ENCODE data around the gene SLC4A4.

The SLC4A4 gene

DNA sequence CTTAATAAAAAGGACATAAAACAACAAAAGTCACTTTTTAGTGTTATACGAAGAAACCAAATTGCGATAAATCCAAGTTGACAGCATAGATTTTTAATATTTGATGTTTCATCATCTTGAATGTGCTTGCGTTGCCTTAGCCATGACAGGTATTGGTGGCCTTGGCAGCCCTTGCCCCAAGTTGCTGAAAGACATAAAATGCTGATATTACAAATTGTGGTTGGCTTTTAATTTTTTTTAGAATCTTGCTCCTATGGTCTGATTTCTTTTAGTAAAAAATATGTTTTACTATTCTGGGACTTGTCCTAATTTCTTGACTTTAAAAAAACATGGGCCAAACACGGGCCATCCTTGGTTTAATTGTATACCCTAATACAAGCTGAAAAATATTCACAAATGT is 122.6 kb downstream of the SLC4A4 start:
- Histone ChIP-seq H3K4me2 (no peak overlapping the region), H2AFZ (ENCODE audit: low read depth) (no peak overlapping the region), H4K20me1 (ENCODE audit: insufficient read depth) (no peaks in the 10 kb centered on the region), H3K27ac (no peak overlapping the region), H3K9ac (no peak overlapping the region), H3K4me3 (IDR thresholded peaks at IDR 0.05; ENCODE audit: insufficient read depth, low read depth, low read length) (no peak overlapping the region), H3K4me1 (ENCODE audit: low read depth, poor library complexity, severe bottlenecking) (no peaks in the 10 kb centered on the region), H3K36me3 (ENCODE audit: insufficient read depth) (no peaks in the 10 kb centered on the region), H3K79me2 (ENCODE audit: insufficient read depth, low read depth) (no peaks in the 10 kb centered on the region), H3K27me3 (ENCODE audit: insufficient read depth, low read depth) (no peaks in the 10 kb centered on the region)
- TF ChIP-seq, protein P1, sequence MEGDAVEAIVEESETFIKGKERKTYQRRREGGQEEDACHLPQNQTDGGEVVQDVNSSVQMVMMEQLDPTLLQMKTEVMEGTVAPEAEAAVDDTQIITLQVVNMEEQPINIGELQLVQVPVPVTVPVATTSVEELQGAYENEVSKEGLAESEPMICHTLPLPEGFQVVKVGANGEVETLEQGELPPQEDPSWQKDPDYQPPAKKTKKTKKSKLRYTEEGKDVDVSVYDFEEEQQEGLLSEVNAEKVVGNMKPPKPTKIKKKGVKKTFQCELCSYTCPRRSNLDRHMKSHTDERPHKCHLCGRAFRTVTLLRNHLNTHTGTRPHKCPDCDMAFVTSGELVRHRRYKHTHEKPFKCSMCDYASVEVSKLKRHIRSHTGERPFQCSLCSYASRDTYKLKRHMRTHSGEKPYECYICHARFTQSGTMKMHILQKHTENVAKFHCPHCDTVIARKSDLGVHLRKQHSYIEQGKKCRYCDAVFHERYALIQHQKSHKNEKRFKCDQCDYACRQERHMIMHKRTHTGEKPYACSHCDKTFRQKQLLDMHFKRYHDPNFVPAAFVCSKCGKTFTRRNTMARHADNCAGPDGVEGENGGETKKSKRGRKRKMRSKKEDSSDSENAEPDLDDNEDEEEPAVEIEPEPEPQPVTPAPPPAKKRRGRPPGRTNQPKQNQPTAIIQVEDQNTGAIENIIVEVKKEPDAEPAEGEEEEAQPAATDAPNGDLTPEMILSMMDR (conservative IDR thresholded peaks at IDR 0.05; ENCODE audit: low read depth, low read length), result no peak

- TF ChIP-seq, protein P1 (conservative IDR thresholded peaks at IDR 0.05; ENCODE audit: low read depth, low read length), result no peak
- Histone ChIP-seq H3K4me1 (ENCODE audit: low read depth, poor library complexity, severe bottlenecking) (no peaks in the 10 kb centered on the region), H3K9ac (no peak overlapping the region), H3K4me3 (IDR thresholded peaks at IDR 0.05; ENCODE audit: insufficient read depth, low read depth, low read length) (no peak overlapping the region), H2AFZ (ENCODE audit: low read depth) (no peak overlapping the region), H3K27me3 (ENCODE audit: insufficient read depth, low read depth) (no peaks in the 10 kb centered on the region), H3K4me2 (no peak overlapping the region), H3K27ac (no peak overlapping the region), H3K79me2 (ENCODE audit: insufficient read depth, low read depth) (no peaks in the 10 kb centered on the region), H3K36me3 (ENCODE audit: insufficient read depth) (no peaks in the 10 kb centered on the region), H4K20me1 (ENCODE audit: insufficient read depth) (no peaks in the 10 kb centered on the region)
Observed at GRCh38 chr4:71466775-71467174, 128.0 kb downstream of the SLC4A4 start.

DNA sequence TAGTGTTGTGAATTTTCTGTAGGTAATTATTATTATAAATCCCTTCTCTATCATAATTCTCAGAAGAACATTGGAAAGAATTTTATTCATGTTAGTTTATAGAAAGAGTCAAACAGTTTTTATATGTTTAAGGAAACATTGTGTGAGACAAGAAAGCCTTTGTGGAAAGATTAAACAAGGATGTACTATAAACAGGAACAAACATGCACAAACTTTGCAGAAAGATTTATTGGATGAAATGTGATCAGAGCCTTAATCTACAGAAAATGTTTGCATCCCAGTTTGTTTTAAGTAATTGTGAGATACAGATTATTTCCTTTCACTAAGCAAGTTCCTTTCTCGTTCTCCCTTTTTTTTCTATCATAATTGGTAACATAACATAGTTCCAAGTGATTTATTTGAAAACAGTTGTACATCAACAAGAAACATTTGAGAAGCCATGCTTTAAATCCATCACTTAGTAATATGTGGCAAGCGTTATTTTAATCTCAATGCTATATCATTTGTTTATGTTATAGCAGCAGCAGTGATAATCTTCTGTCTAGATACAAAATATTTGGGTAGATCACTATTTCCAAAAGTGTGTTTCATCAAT is 129.4 kb downstream of the SLC4A4 start:
- Histone ChIP-seq H3K9ac (no peak overlapping the region), H3K4me3 (IDR thresholded peaks at IDR 0.05; ENCODE audit: insufficient read depth, low read depth, low read length) (no peak overlapping the region), H3K79me2 (ENCODE audit: insufficient read depth, low read depth) (no peaks in the 10 kb centered on the region), H3K27ac (no peak overlapping the region), H4K20me1 (ENCODE audit: insufficient read depth) (no peaks in the 10 kb centered on the region), H3K27me3 (ENCODE audit: insufficient read depth, low read depth) (no peaks in the 10 kb centered on the region), H3K4me1 (ENCODE audit: low read depth, poor library complexity, severe bottlenecking) (no peaks in the 10 kb centered on the region), H3K4me2 (no peak overlapping the region), H2AFZ (ENCODE audit: low read depth) (no peak overlapping the region), H3K36me3 (ENCODE audit: insufficient read depth) (no peaks in the 10 kb centered on the region)
- TF ChIP-seq, protein P1 (conservative IDR thresholded peaks at IDR 0.05; ENCODE audit: low read depth, low read length), result no peak

DNA sequence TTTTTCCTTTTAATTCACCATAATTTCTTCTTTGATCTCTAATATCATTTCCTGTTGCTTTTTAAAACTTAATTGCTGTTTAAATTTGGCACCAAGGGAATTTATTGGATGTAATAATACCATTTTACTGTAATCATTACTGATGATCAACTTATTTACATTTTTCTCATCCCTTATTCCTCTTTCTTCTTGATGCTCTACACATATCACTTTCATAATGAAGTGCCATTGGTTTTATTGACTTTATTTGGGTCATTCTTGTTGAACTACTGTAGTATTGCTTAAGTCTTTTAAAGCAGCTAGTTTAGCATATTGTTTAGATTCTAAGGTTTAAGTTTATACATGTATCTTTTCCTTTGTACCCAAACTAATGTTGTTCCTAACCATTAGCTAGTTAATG is 130.7 kb downstream of the SLC4A4 start:
- Histone ChIP-seq H3K4me3 (IDR thresholded peaks at IDR 0.05; ENCODE audit: insufficient read depth, low read depth, low read length) (no peak overlapping the region), H3K27me3 (ENCODE audit: insufficient read depth, low read depth) (no peaks in the 10 kb centered on the region), H3K27ac (no peak overlapping the region), H3K36me3 (ENCODE audit: insufficient read depth) (no peaks in the 10 kb centered on the region), H3K4me2 (no peak overlapping the region), H3K9ac (no peak overlapping the region), H3K4me1 (ENCODE audit: low read depth, poor library complexity, severe bottlenecking) (no peaks in the 10 kb centered on the region), H2AFZ (ENCODE audit: low read depth) (no peak overlapping the region), H4K20me1 (ENCODE audit: insufficient read depth) (no peaks in the 10 kb centered on the region), H3K79me2 (ENCODE audit: insufficient read depth, low read depth) (no peaks in the 10 kb centered on the region)
- TF ChIP-seq, protein P1 (conservative IDR thresholded peaks at IDR 0.05; ENCODE audit: low read depth, low read length), result no peak

Measured in KMS-11 (cell line).